ENCODE measurements around the gene DEFB108B.
"Not testable (repeated sequence)": the region's sequence is repeated elsewhere in the genome, so short reads cannot be mapped to it uniquely, and the experiment has no call there.

DEFB108B gene

GRCh38 chr11:71795236-71795635 lies 37.8 kb upstream of the DEFB108B start:
- H3K9ac ChIP-seq (ENCODE audit: low read depth in 1 of 2, low read length in 2 of 2); H3K4me1 ChIP-seq (ENCODE audit: control insufficient read depth in 2 of 2, insufficient read depth in 2 of 2, low read length in 2 of 2); H3K27ac ChIP-seq (ENCODE audit: low read depth in 2 of 2, low read length in 2 of 2); H3K36me3 ChIP-seq (ENCODE audit: control insufficient read depth in 2 of 2, insufficient read depth in 2 of 2, low read length in 2 of 2); H3K27me3 ChIP-seq (ENCODE audit: control insufficient read depth in 2 of 2, insufficient read depth in 2 of 2, low read length in 2 of 2); H3K4me3 ChIP-seq (ENCODE audit: low read length in 2 of 2); H3K9me3 ChIP-seq (ENCODE audit: control insufficient read depth in 2 of 2, low read length in 2 of 2): not testable (repeated sequence)

- not testable (repeated sequence) for H3K4me3 ChIP-seq (ENCODE audit: low read length in 2 of 2); H3K4me1 ChIP-seq (ENCODE audit: control insufficient read depth in 2 of 2, insufficient read depth in 2 of 2, low read length in 2 of 2); H3K36me3 ChIP-seq (ENCODE audit: control insufficient read depth in 2 of 2, insufficient read depth in 2 of 2, low read length in 2 of 2); H3K9me3 ChIP-seq (ENCODE audit: control insufficient read depth in 2 of 2, low read length in 2 of 2); H3K27me3 ChIP-seq (ENCODE audit: control insufficient read depth in 2 of 2, insufficient read depth in 2 of 2, low read length in 2 of 2); H3K27ac ChIP-seq (ENCODE audit: low read depth in 2 of 2, low read length in 2 of 2); H3K9ac ChIP-seq (ENCODE audit: low read depth in 1 of 2, low read length in 2 of 2)
These were observed 37.0 kb upstream of the DEFB108B start for GRCh38 chr11:71796016-71796415.

- H3K9me3 ChIP-seq (ENCODE audit: control insufficient read depth in 2 of 2, low read length in 2 of 2); H3K36me3 ChIP-seq (ENCODE audit: control insufficient read depth in 2 of 2, insufficient read depth in 2 of 2, low read length in 2 of 2); H3K9ac ChIP-seq (ENCODE audit: low read depth in 1 of 2, low read length in 2 of 2); H3K27ac ChIP-seq (ENCODE audit: low read depth in 2 of 2, low read length in 2 of 2); H3K4me3 ChIP-seq (ENCODE audit: low read length in 2 of 2); H3K27me3 ChIP-seq (ENCODE audit: control insufficient read depth in 2 of 2, insufficient read depth in 2 of 2, low read length in 2 of 2); H3K4me1 ChIP-seq (ENCODE audit: control insufficient read depth in 2 of 2, insufficient read depth in 2 of 2, low read length in 2 of 2): not testable (repeated sequence)
These were observed 36.2 kb upstream of the DEFB108B start for GRCh38 chr11:71796781-71797180.

- H3K27ac ChIP-seq (ENCODE audit: low read depth in 2 of 2, low read length in 2 of 2); H3K9me3 ChIP-seq (ENCODE audit: control insufficient read depth in 2 of 2, low read length in 2 of 2); H3K27me3 ChIP-seq (ENCODE audit: control insufficient read depth in 2 of 2, insufficient read depth in 2 of 2, low read length in 2 of 2); H3K4me1 ChIP-seq (ENCODE audit: control insufficient read depth in 2 of 2, insufficient read depth in 2 of 2, low read length in 2 of 2); H3K9ac ChIP-seq (ENCODE audit: low read depth in 1 of 2, low read length in 2 of 2); H3K4me3 ChIP-seq (ENCODE audit: low read length in 2 of 2); H3K36me3 ChIP-seq (ENCODE audit: control insufficient read depth in 2 of 2, insufficient read depth in 2 of 2, low read length in 2 of 2): not testable (repeated sequence)
These were observed 33.4 kb upstream of the DEFB108B start for GRCh38 chr11:71799556-71800128.

GRCh38 chr11:71800335-71800953 lies 32.6 kb upstream of the DEFB108B start:
- not testable (repeated sequence) for H3K4me3 ChIP-seq (ENCODE audit: low read length in 2 of 2); H3K4me1 ChIP-seq (ENCODE audit: control insufficient read depth in 2 of 2, insufficient read depth in 2 of 2, low read length in 2 of 2); H3K9me3 ChIP-seq (ENCODE audit: control insufficient read depth in 2 of 2, low read length in 2 of 2); H3K27ac ChIP-seq (ENCODE audit: low read depth in 2 of 2, low read length in 2 of 2); H3K36me3 ChIP-seq (ENCODE audit: control insufficient read depth in 2 of 2, insufficient read depth in 2 of 2, low read length in 2 of 2); H3K9ac ChIP-seq (ENCODE audit: low read depth in 1 of 2, low read length in 2 of 2); H3K27me3 ChIP-seq (ENCODE audit: control insufficient read depth in 2 of 2, insufficient read depth in 2 of 2, low read length in 2 of 2)

- H3K9ac ChIP-seq (ENCODE audit: low read depth in 1 of 2, low read length in 2 of 2); H3K4me3 ChIP-seq (ENCODE audit: low read length in 2 of 2); H3K27me3 ChIP-seq (ENCODE audit: control insufficient read depth in 2 of 2, insufficient read depth in 2 of 2, low read length in 2 of 2); H3K4me1 ChIP-seq (ENCODE audit: control insufficient read depth in 2 of 2, insufficient read depth in 2 of 2, low read length in 2 of 2); H3K36me3 ChIP-seq (ENCODE audit: control insufficient read depth in 2 of 2, insufficient read depth in 2 of 2, low read length in 2 of 2); H3K27ac ChIP-seq (ENCODE audit: low read depth in 2 of 2, low read length in 2 of 2); H3K9me3 ChIP-seq (ENCODE audit: control insufficient read depth in 2 of 2, low read length in 2 of 2): not testable (repeated sequence)
These were observed 32.0 kb upstream of the DEFB108B start for GRCh38 chr11:71801026-71801425.

GRCh38 chr11:71802874-71803273 lies 30.1 kb upstream of the DEFB108B start:
- H3K36me3 ChIP-seq (ENCODE audit: control insufficient read depth in 2 of 2, insufficient read depth in 2 of 2, low read length in 2 of 2); H3K9ac ChIP-seq (ENCODE audit: low read depth in 1 of 2, low read length in 2 of 2); H3K4me3 ChIP-seq (ENCODE audit: low read length in 2 of 2); H3K9me3 ChIP-seq (ENCODE audit: control insufficient read depth in 2 of 2, low read length in 2 of 2); H3K4me1 ChIP-seq (ENCODE audit: control insufficient read depth in 2 of 2, insufficient read depth in 2 of 2, low read length in 2 of 2); H3K27ac ChIP-seq (ENCODE audit: low read depth in 2 of 2, low read length in 2 of 2); H3K27me3 ChIP-seq (ENCODE audit: control insufficient read depth in 2 of 2, insufficient read depth in 2 of 2, low read length in 2 of 2): not testable (repeated sequence)

GRCh38 chr11:71804158-71804947 lies 28.6 kb upstream of the DEFB108B start:
- not testable (repeated sequence) for H3K9ac ChIP-seq (ENCODE audit: low read depth in 1 of 2, low read length in 2 of 2); H3K9me3 ChIP-seq (ENCODE audit: control insufficient read depth in 2 of 2, low read length in 2 of 2); H3K4me1 ChIP-seq (ENCODE audit: control insufficient read depth in 2 of 2, insufficient read depth in 2 of 2, low read length in 2 of 2); H3K4me3 ChIP-seq (ENCODE audit: low read length in 2 of 2); H3K27me3 ChIP-seq (ENCODE audit: control insufficient read depth in 2 of 2, insufficient read depth in 2 of 2, low read length in 2 of 2); H3K27ac ChIP-seq (ENCODE audit: low read depth in 2 of 2, low read length in 2 of 2); H3K36me3 ChIP-seq (ENCODE audit: control insufficient read depth in 2 of 2, insufficient read depth in 2 of 2, low read length in 2 of 2)

- H3K9me3 ChIP-seq (ENCODE audit: control insufficient read depth in 2 of 2, low read length in 2 of 2); H3K36me3 ChIP-seq (ENCODE audit: control insufficient read depth in 2 of 2, insufficient read depth in 2 of 2, low read length in 2 of 2); H3K27ac ChIP-seq (ENCODE audit: low read depth in 2 of 2, low read length in 2 of 2); H3K27me3 ChIP-seq (ENCODE audit: control insufficient read depth in 2 of 2, insufficient read depth in 2 of 2, low read length in 2 of 2); H3K9ac ChIP-seq (ENCODE audit: low read depth in 1 of 2, low read length in 2 of 2); H3K4me3 ChIP-seq (ENCODE audit: low read length in 2 of 2); H3K4me1 ChIP-seq (ENCODE audit: control insufficient read depth in 2 of 2, insufficient read depth in 2 of 2, low read length in 2 of 2): not testable (repeated sequence)
These were observed 20.5 kb upstream of the DEFB108B start for GRCh38 chr11:71812529-71812928.

GRCh38 chr11:71813481-71814355 lies 19.3 kb upstream of the DEFB108B start:
- H3K9me3 ChIP-seq (ENCODE audit: control insufficient read depth in 2 of 2, low read length in 2 of 2); H3K27ac ChIP-seq (ENCODE audit: low read depth in 2 of 2, low read length in 2 of 2); H3K27me3 ChIP-seq (ENCODE audit: control insufficient read depth in 2 of 2, insufficient read depth in 2 of 2, low read length in 2 of 2); H3K36me3 ChIP-seq (ENCODE audit: control insufficient read depth in 2 of 2, insufficient read depth in 2 of 2, low read length in 2 of 2); H3K4me1 ChIP-seq (ENCODE audit: control insufficient read depth in 2 of 2, insufficient read depth in 2 of 2, low read length in 2 of 2): not testable (repeated sequence)
- Histone ChIP-seq H3K9ac (ENCODE audit: low read depth in 1 of 2, low read length in 2 of 2) (peak overlapping the region in 1 of 2 donors; percentile 57), H3K4me3 (ENCODE audit: low read length in 2 of 2) (peak overlapping the region; percentile 57 to 61)

All from mucosa of rectum (tissue), 2 donors.